Lung microvascular endothelial cell (primary cell): ENCODE data around the gene MAPK7. TPM values are rescaled to one million over a fixed set of nuclear protein-coding genes. Genes with fewer than 3 reads are reported as not detected.
A peak's percentile ranks its signal among the peaks of the same experiment; 100 is the strongest.

Experiments
- DNase-seq, 2 donors: peaks; one replicate each; pipeline versions ENCODE4 v3.0.0 to v3.0.0-alpha.2; 2010; ENCODE audit warnings: low read depth in 2 of 2
- total RNA-seq: library from RNA; depleted of rRNA; stranded (reverse); fragments of >200 nt; gene quantifications from 2 replicates; pipeline ENCODE4 v1.2.1, GENCODE V29; 2014

The MAPK7 gene
- total RNA-seq, 1 donor from 2014 or later, result 11.5 TPM

DNA sequence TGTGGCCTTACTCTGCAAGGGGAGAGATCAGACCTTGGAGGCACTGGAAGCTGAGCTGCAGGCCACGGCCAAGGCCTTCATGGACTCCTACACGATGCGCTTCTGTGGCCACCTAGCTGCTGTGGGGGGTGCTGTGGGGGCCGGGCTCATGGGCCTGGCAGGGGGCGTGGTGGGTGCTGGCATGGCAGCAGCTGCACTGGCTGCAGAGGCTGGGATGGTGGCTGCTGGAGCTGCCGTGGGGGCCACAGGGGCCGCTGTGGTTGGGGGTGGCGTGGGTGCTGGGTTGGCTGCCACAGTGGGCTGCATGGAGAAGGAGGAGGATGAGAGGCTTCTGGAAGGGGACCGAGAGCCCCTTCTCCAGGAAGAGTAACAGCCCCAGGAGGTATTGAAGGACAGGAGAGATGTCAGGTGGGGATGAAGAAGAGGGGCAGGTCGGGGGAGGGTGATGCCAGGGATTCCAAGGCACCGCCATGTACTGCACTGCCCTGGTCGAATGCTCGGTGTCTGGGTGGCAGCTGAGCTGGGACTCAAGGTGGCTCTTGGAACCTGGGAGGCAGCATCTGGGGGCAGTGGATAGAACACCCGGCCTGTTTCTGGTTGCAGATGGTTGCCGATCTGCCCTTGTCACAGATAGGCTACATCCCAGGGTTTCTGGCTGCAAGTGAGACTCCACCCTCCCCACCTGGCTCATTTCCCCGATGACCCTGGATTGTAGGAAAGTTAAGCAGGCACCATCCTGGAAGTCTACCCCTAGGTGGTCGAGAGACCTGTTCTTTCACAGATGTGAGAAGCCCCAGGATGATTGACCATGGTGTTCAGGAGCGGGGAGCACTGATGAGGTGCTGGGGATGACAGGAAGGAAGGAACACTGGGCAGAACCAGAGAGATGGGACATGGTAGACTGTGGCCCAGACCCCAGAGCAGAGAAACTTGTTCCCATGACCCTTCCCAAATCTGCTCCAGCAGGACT, 37.8 kb downstream of the MAPK7 start:
- DNase-seq, result no peak

DNA sequence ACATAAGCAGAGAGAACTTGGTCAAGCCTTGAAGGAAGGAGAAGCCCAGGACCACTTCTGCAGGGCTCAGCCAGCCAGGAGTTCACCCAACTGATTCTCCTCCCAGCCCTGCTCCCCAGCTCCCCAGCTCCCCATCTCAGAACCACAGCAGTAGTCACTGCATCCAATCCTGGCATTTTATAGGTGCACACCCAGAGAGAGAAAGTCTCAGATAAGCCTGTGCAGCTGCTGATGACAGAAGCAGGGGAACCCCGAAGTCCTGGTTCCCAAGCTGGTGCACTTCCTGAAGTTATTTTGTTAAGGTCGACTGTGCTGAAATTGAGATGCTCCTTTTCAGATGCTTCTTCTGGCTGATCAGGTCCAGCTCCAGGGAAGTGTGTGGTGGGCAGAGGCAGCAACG, 39.3 kb downstream of the MAPK7 start:
- no peak for DNase-seq

- peak in 1 of 2 donors; percentile 71 for DNase-seq
Observed at GRCh38 chr17:19418251-19418992, 40.1 kb downstream of the MAPK7 start.

DNA sequence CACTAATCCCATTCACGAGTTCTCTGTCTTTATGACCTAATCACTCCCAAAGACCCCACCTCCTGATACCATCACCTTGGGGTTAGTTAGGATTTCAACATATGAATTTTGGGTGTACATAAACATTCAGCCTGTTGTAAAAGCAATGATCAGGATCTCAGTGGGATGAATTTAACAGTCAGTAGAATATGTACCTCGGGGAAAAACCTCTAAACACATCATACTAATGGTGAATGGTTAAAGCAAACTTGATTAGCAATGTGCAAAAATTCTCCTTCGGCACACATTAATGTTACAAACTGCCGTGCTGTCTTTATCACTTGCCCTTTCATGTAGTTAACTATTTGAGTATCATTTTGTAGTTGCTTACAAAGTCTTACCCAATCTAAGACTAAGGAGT, 42.9 kb downstream of the MAPK7 start:
- no peak for DNase-seq

GRCh38 chr17:19421926-19422325, 43.6 kb downstream of the MAPK7 start:
- no peak for DNase-seq

DNA sequence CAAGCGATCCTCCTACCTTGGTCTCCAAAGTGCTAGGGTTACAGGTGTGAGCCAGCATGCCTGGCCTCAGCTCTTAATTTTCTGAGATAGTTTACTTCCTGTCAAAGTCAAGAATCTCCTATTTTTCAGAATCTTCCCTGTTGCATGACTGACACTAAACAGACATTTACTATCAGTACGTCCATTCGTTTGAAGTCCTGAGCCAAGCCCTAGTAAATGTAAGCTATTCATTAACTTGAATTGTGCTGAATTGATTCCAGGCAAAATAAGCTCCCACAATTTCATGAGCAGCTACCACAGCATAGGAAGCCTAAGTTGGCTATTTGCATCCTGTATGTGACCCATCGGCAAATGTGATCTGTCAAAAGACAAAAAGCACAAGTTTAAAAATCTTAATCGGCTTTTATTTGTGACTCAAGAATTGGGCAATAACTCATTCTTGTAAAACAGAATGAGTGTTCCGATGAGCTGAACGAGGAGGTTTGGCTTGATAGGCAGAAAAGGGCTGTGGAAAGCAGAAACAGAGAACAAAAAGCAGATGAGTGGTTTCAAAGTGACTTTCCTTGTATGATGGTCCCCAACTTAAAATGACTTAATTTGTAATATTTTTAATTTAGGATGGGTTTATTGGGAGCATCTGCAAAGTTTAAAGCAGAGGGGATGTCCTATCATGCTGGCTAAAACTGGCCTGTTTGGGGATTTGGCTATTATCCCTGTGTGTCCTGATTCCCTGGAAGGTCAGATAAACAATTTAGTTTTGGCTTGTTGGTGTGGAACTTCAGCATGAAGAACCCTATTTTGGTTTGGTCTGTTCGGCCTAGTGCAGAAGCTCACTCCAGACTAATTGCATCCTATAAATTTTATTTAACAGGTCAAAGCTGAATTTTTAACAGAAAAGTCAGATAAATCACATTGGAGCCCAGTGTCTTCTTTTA, 46.9 kb downstream of the MAPK7 start:
- no peak for DNase-seq

DNA sequence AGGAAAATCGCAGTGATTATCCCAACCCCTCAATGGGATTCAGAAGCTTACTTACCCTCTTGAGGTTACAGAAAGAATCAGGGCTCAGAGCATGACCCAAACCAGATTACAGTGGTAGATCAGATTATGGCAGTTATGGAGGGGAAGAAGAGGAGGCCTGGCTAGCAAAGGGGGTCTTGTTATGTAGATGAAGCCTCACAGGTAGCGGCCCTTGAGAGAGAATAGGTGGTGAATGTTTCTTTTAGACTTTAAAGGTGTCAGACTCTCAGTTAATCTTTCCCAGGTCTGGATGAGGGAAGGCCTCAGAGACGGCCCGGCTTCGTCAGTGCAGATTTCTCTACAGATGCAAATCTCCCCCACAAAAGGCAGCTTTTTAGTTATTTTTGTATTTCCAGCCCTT, 48.3 kb downstream of the MAPK7 start:
- DNase-seq, result no peak

GRCh38 chr17:19431691-19432090, 53.4 kb downstream of the MAPK7 start:
- no peak for DNase-seq

Other genes with a start within 250 kb of the MAPK7 start
- gene EPN2, start 141.1 kb upstream of the MAPK7 start, total RNA-seq, result 13.1 and 20.6 TPM in 2 replicates
- gene B9D1, start 15.8 kb upstream of the MAPK7 start, total RNA-seq, result 8.9 and 15.5 TPM in 2 replicates
- gene MFAP4, start 8.7 kb downstream of the MAPK7 start, total RNA-seq, result under 0.01 TPM in 1 of 2 replicates, not detected in the other
- 0.20 and 0.22 TPM in 2 replicates for gene RNF112, start 32.7 kb downstream of the MAPK7 start, total RNA-seq
- gene SLC47A1, start 155.4 kb downstream of the MAPK7 start, total RNA-seq, result 0.22 and 0.40 TPM in 2 replicates